ENCODE results near the gene LRRC73. TPM values are rescaled to one million over a fixed set of nuclear protein-coding genes. Genes with fewer than 3 reads are reported as not detected.

Gene LRRC73
- total RNA-seq, 1 experiment from 2014 or later, result 1.4 TPM

DNA sequence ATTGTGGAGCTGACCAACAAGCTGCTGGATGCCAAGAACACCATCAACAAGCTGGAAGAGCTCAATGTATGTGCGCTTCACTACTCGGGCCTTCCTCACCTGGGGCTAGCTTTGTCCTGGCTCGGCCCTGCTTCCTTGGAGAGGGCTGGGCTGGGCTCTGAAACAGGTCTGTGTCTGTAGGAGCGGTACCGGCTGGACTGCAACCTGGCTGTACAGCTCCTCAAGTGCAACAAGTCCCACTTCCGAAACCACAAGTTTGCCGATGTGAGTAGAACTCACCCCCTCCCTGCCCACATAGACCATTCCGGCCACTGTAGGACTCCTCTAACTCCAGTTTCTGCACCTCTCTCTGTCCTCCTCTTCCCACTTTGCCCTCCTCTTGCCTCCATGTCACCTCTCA is 6.7 kb downstream of the LRRC73 start (continued):
- TF ChIP-seq HMGA2 (CRISPR knock-in tag; IDR thresholded peaks at IDR 0.05), result no peak
- TF ChIP-seq SMAD4 (CRISPR knock-in tag; IDR thresholded peaks at IDR 0.05), result no peak
- TF ChIP-seq, protein P1, sequence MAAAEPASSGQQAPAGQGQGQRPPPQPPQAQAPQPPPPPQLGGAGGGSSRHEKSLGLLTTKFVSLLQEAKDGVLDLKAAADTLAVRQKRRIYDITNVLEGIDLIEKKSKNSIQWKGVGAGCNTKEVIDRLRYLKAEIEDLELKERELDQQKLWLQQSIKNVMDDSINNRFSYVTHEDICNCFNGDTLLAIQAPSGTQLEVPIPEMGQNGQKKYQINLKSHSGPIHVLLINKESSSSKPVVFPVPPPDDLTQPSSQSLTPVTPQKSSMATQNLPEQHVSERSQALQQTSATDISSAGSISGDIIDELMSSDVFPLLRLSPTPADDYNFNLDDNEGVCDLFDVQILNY (CRISPR knock-in tag; IDR thresholded peaks at IDR 0.05), result no peak
- TF ChIP-seq ZNF532 (CRISPR knock-in tag; IDR thresholded peaks at IDR 0.05; ENCODE audit: borderline replicate concordance), result no peak
- TF ChIP-seq MYBL2 (CRISPR knock-in tag; IDR thresholded peaks at IDR 0.05), result no peak
- TF ChIP-seq CREB1 (CRISPR knock-in tag; IDR thresholded peaks at IDR 0.05), result no peak
- TF ChIP-seq TEAD1 (CRISPR knock-in tag; IDR thresholded peaks at IDR 0.05), result no peak
- TF ChIP-seq, protein P2, sequence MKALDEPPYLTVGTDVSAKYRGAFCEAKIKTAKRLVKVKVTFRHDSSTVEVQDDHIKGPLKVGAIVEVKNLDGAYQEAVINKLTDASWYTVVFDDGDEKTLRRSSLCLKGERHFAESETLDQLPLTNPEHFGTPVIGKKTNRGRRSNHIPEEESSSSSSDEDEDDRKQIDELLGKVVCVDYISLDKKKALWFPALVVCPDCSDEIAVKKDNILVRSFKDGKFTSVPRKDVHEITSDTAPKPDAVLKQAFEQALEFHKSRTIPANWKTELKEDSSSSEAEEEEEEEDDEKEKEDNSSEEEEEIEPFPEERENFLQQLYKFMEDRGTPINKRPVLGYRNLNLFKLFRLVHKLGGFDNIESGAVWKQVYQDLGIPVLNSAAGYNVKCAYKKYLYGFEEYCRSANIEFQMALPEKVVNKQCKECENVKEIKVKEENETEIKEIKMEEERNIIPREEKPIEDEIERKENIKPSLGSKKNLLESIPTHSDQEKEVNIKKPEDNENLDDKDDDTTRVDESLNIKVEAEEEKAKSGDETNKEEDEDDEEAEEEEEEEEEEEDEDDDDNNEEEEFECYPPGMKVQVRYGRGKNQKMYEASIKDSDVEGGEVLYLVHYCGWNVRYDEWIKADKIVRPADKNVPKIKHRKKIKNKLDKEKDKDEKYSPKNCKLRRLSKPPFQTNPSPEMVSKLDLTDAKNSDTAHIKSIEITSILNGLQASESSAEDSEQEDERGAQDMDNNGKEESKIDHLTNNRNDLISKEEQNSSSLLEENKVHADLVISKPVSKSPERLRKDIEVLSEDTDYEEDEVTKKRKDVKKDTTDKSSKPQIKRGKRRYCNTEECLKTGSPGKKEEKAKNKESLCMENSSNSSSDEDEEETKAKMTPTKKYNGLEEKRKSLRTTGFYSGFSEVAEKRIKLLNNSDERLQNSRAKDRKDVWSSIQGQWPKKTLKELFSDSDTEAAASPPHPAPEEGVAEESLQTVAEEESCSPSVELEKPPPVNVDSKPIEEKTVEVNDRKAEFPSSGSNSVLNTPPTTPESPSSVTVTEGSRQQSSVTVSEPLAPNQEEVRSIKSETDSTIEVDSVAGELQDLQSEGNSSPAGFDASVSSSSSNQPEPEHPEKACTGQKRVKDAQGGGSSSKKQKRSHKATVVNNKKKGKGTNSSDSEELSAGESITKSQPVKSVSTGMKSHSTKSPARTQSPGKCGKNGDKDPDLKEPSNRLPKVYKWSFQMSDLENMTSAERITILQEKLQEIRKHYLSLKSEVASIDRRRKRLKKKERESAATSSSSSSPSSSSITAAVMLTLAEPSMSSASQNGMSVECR (CRISPR knock-in tag; IDR thresholded peaks at IDR 0.05; ENCODE audit: borderline replicate concordance), result no peak
- no peak for TF ChIP-seq ZNF219 (CRISPR knock-in tag; IDR thresholded peaks at IDR 0.05; ENCODE audit: borderline replicate concordance)
- no peak for TF ChIP-seq ETV6 (CRISPR knock-in tag; IDR thresholded peaks at IDR 0.05)

- POLR2A ChIA-PET, result no interaction called here
- H3K9me3 Mint-ChIP-seq, result no peaks in the 10 kb centered on the region
- DNase-seq (ENCODE audit: low spot score), result no peak
- peaks cover 49% of the 10 kb centered on the region for H3K36me3 Mint-ChIP-seq
- ATAC-seq, result no peak
- no peak overlapping the region for H3K4me3 Mint-ChIP-seq
- H3K27ac Mint-ChIP-seq, result no peak overlapping the region
- peaks cover 8% of the 10 kb centered on the region for H3K27me3 Mint-ChIP-seq (ENCODE audit: low read depth)
- TF ChIP-seq TEAD1 (CRISPR knock-in tag; IDR thresholded peaks at IDR 0.05), result no peak
- no peak for TF ChIP-seq ATF1 (CRISPR knock-in tag; IDR thresholded peaks at IDR 0.05)
- TF ChIP-seq PREB (CRISPR knock-in tag; IDR thresholded peaks at IDR 0.05; ENCODE audit: borderline replicate concordance), result no peak
- no peaks in the 10 kb centered on the region for H3K4me1 Mint-ChIP-seq
- CTCF ChIA-PET, result no interaction called here
Observed at GRCh38 chr6:43502666-43503065, 7.5 kb downstream of the LRRC73 start.

DNA sequence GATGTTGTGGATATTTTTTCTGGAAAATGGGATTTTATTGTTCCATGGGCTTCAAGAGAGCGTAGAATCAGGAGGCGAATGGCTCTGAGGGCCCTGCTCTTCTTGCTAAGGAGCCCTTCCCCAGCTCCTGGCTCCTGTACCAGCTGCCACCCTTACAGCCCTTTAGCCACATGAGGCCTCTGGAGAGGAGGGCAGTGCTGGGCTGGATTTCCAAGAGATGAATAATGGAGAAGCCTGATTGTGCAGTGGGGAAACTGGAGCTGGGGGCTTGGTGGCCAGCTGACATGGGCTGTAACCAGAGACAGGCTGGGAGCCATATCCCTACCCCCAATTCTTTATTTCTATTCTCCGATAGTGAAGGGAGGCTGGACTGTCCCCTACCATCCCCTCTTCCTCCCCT is 9.2 kb downstream of the LRRC73 start:
- no peak overlapping the region for H3K27ac Mint-ChIP-seq
- no peaks in the 10 kb centered on the region for H3K9me3 Mint-ChIP-seq
- H3K4me1 Mint-ChIP-seq, result peaks cover 4% of the 10 kb centered on the region
- POLR2A ChIA-PET, result interaction anchor here (0.6 kb wide), 1 partner anchor 142 kb away, joined by 3 read pairs; no protein-coding TSS in a partner anchor
- no peaks in the 10 kb centered on the region for H3K27me3 Mint-ChIP-seq (ENCODE audit: low read depth)
- H3K36me3 Mint-ChIP-seq, result peaks cover 46% of the 10 kb centered on the region
- DNase-seq (ENCODE audit: low spot score) (no peak), ATAC-seq (no peak)
- H3K4me3 Mint-ChIP-seq, result no peak overlapping the region
- CTCF ChIA-PET, result interaction anchor here (0.6 to 1.0 kb wide), 4 partner anchors 9 to 50 kb away, joined by 3 to 5 read pairs (median 4); partner anchors contain the start of genes LRRC73, POLR1C and YIPF3
- TF ChIP-seq ZNF317 (CRISPR knock-in tag; IDR thresholded peaks at IDR 0.05; ENCODE audit: borderline replicate concordance, low read depth), result no peak
- TF ChIP-seq PREB (CRISPR knock-in tag; IDR thresholded peaks at IDR 0.05; ENCODE audit: borderline replicate concordance), result no peak
- TF ChIP-seq, protein P3, sequence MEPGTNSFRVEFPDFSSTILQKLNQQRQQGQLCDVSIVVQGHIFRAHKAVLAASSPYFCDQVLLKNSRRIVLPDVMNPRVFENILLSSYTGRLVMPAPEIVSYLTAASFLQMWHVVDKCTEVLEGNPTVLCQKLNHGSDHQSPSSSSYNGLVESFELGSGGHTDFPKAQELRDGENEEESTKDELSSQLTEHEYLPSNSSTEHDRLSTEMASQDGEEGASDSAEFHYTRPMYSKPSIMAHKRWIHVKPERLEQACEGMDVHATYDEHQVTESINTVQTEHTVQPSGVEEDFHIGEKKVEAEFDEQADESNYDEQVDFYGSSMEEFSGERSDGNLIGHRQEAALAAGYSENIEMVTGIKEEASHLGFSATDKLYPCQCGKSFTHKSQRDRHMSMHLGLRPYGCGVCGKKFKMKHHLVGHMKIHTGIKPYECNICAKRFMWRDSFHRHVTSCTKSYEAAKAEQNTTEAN (CRISPR knock-in tag; IDR thresholded peaks at IDR 0.05), result no peak
- no peak for TF ChIP-seq MAX (CRISPR knock-in tag; IDR thresholded peaks at IDR 0.05)
- TF ChIP-seq, protein P4, sequence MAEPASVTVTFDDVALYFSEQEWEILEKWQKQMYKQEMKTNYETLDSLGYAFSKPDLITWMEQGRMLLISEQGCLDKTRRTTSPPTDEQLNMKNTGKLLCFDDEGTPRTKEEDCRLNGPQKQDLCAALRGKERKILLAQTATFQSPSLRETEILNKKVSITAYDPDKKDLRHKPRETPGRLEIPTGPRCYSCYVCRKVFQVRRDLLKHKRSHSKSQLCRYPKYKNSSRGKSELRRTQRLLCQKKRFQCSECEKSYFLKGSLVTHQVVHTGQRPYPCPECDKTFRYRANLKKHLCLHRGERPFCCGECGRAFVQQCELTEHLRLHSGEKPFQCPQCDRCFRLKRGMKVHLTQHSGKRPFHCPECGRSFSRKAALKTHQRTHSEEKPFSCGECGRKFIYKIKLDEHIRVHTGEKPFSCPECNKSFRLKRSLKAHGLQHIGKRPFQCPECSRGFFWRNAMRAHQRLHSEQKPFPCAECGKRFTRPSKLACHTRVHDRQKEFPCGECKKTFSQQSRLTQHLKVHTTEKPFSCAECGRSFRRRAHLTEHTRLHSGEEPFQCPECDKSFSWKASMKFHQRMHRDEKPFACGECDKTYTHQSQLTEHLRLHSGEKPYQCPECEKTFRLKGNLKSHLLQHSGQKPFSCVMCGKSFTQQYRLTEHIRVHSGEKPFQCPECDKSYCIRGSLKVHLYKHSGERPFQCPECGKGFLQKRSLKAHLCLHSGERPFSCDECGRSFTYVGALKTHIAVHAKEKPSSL (CRISPR knock-in tag; conservative IDR thresholded peaks at IDR 0.05), result no peak
- TF ChIP-seq SOX15 (CRISPR knock-in tag; IDR thresholded peaks at IDR 0.05), result no peak
